ENCODE measurements around the gene WDR27. TPM values are rescaled to one million over a fixed set of nuclear protein-coding genes. Genes with fewer than 3 reads are reported as not detected.

Gene WDR27
- total and polyA plus RNA-seq, 12 donors, result 3.2 to 12.0 (median 6.6) TPM

- Histone ChIP-seq H3K27ac (no peak overlapping the region), H3K27me3 (no peaks in the 10 kb centered on the region), H3K36me3 (no peaks in the 10 kb centered on the region), H3K4me3 (no peak overlapping the region), H3K9me3 (peaks cover 0 to 65% (median 19%) of the 10 kb centered on the region in 11 donors), H3K4me1 (peaks cover 0 to 11% (median 0%) of the 10 kb centered on the region in 9 donors)
- 89 to 96% methylated on average over 1 of the region's 1 CpG for WGBS, 2 donors
- TF ChIP-seq CTCF (IDR thresholded peaks at IDR 0.05), result no peak
- DNase-seq (no peak), ATAC-seq (no peak)
- intact Hi-C loops (cut with DNase I), result no loop called here
Observed at GRCh38 chr6:169474362-169474761, 227.5 kb downstream of the WDR27 start.

- ATAC-seq (no peak), DNase-seq (no peak)
- Histone ChIP-seq H3K4me3 (no peak overlapping the region), H3K9me3 (peaks cover 0 to 66% (median 19%) of the 10 kb centered on the region in 11 donors), H3K36me3 (no peaks in the 10 kb centered on the region), H3K27ac (peak overlapping the region in 4 of 10 donors; percentile 41 to 74 (median 56)), H3K27me3 (no peaks in the 10 kb centered on the region), H3K4me1 (peaks cover 0 to 11% (median 0%) of the 10 kb centered on the region in 9 donors)
- WGBS, 2 donors, result 78 to 83% methylated on average over 1 of the region's 1 CpG
- no peak for TF ChIP-seq CTCF (IDR thresholded peaks at IDR 0.05)
- intact Hi-C loops (cut with DNase I), result no loop called here
Observed at GRCh38 chr6:169473663-169474062, 228.2 kb downstream of the WDR27 start.

- peaks cover 0 to 11% (median 0%) of the 10 kb centered on the region in 9 donors for H3K4me1 ChIP-seq
- ATAC-seq, result peak in 6 of 8 donors; percentile 42 to 78 (median 64)
- no peak overlapping the region for H3K4me3 ChIP-seq
- no peak for TF ChIP-seq CTCF (IDR thresholded peaks at IDR 0.05)
- H3K27me3 ChIP-seq, result no peaks in the 10 kb centered on the region
- intact Hi-C loops (cut with DNase I), result no loop called here
- peaks cover 0 to 74% (median 19%) of the 10 kb centered on the region in 11 donors for H3K9me3 ChIP-seq
- peak overlapping the region in 5 of 10 donors; percentile 41 to 74 (median 51) for H3K27ac ChIP-seq
- no peaks in the 10 kb centered on the region for H3K36me3 ChIP-seq
- WGBS, 2 donors, result 61 to 73% methylated on average over 3 of the region's 3 CpGs
- DNase-seq, result no peak
Observed at GRCh38 chr6:169472786-169473416, 228.9 kb downstream of the WDR27 start.

GRCh38 chr6:169470790-169471189, 231.0 kb downstream of the WDR27 start:
- WGBS, 2 donors, result 95 to 100% methylated on average over 2 of the region's 2 CpGs
- Histone ChIP-seq H3K9me3 (peaks cover 0 to 77% (median 26%) of the 10 kb centered on the region in 11 donors), H3K36me3 (no peaks in the 10 kb centered on the region), H3K27me3 (no peaks in the 10 kb centered on the region), H3K27ac (no peak overlapping the region), H3K4me1 (peaks cover 0 to 11% (median 0%) of the 10 kb centered on the region in 9 donors), H3K4me3 (no peak overlapping the region)
- intact Hi-C loops (cut with DNase I), result no loop called here
- DNase-seq (no peak), ATAC-seq (no peak)
- TF ChIP-seq CTCF (IDR thresholded peaks at IDR 0.05), result no peak

All from heart right ventricle (tissue), 16 donors.